ENCODE results near the gene MBD3L3. TPM values are rescaled to one million over a fixed set of nuclear protein-coding genes. Genes with fewer than 3 reads are reported as not detected.
A peak's percentile ranks its signal among the peaks of the same experiment; 100 is the strongest.

Gene MBD3L3
- total RNA-seq, 1 experiment from 2014 or later, result not detected

DNA sequence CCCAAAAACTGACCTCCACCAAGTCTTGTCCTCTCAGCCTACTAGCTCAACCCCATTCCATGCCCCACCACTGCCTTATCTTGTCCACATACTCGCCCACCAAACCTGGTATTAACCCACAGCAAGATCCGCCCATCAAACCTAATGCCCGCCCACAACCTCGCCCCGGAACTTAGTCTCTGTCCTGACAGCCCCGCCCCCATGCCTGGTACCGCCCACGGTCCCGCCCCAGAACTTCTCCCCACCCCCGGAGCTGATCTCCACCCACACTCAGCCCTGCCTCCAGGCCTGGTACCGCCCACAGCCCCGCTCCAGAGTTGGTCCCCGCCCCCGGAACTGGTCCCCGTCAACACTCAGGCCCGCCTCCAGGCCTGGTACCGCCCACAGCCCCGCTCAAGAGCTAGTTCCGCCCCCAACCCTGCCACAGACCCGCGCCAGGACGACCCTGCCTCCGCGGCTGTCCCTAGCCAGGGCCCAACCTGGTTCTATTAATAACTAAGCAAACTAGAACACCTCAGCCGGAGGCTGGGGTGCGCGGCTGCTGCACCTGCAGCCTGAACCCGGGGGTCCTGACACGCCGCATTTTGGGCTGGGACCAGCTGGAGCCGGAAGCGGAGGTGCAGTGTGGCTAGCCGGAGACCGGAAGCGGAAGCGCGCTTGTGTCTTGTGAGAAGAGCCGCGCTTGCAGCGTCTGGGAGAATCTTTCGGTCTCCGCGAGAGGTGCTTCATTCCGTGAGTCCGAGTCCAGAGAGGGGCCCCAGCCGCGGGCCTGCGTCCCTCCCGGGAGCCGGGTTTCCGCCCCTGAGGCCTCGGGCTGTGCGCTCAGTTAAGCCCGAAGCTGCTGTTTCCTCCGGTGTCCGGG, 10.8 kb upstream of the MBD3L3 start, which contains the start of gene ZNF557:
TSS of gene ZNF557 (plus strand) at position 662 of the 862 bp plus-strand sequence. CDS start 5,372 bp downstream, outside the sequence.
- BruUV-seq (replicated peaks), result no TSS peak
- peak within 1 kb of the TSS; percentile 52 for H3K27ac ChIP-seq (ENCODE audit: low read length)
- ATAC-seq, result peak; percentile 99
- ChIA-PET CTCF (interaction anchor here (0.5 to 0.6 kb wide), 2 partner anchors 438 to 648 kb away, joined by 3 read pairs; no protein-coding TSS in a partner anchor), POLR2A (ENCODE audit: unreplicated experiment) (interaction anchor here (0.5 to 1.2 kb wide), 7 partner anchors 30 to 730 kb away, joined by 3 to 28 read pairs (median 11); no protein-coding TSS in a partner anchor)
- peak within 1 kb of the TSS; percentile 85 for H3K9ac ChIP-seq (ENCODE audit: low read length)
- no peaks in the 10 kb centered on the region for H4K20me1 ChIP-seq (ENCODE audit: low read length)
- peaks cover 18% of the 10 kb centered on the region for H3K79me2 ChIP-seq (ENCODE audit: low read length)
- H3K36me3 ChIP-seq (ENCODE audit: low read depth, low read length), result peaks cover 24% of the 10 kb centered on the region
- peak; percentile 98 for DNase-seq
- H3K4me1 ChIP-seq (ENCODE audit: insufficient read depth, low read length), result peaks cover 6% of the 10 kb centered on the region; the same call in 1 of the 2 replicates
- intact Hi-C loops (cut with micrococcal nuclease), result no loop called here
- H3K9me2 ChIP-seq (replicated peaks; ENCODE audit: low read length), result no peaks in the 10 kb centered on the region
- H3K27me3 ChIP-seq (ENCODE audit: low read length), result no peaks in the 10 kb centered on the region
- no peak for TF ChIP-seq EZH2phosphoT487 (IDR thresholded peaks at IDR 0.05; ENCODE audit: borderline replicate concordance, low read length)
- TF ChIP-seq EZH2 (IDR thresholded peaks at IDR 0.05; ENCODE audit: low read length, unreplicated experiment), result no peak
- TF ChIP-seq, protein P1, sequence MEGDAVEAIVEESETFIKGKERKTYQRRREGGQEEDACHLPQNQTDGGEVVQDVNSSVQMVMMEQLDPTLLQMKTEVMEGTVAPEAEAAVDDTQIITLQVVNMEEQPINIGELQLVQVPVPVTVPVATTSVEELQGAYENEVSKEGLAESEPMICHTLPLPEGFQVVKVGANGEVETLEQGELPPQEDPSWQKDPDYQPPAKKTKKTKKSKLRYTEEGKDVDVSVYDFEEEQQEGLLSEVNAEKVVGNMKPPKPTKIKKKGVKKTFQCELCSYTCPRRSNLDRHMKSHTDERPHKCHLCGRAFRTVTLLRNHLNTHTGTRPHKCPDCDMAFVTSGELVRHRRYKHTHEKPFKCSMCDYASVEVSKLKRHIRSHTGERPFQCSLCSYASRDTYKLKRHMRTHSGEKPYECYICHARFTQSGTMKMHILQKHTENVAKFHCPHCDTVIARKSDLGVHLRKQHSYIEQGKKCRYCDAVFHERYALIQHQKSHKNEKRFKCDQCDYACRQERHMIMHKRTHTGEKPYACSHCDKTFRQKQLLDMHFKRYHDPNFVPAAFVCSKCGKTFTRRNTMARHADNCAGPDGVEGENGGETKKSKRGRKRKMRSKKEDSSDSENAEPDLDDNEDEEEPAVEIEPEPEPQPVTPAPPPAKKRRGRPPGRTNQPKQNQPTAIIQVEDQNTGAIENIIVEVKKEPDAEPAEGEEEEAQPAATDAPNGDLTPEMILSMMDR (conservative IDR thresholded peaks at IDR 0.05; ENCODE audit: low read depth, low read length), result no peak
- peak within 1 kb of the TSS; percentile 96 for H3K4me3 ChIP-seq (ENCODE audit: low read length)
- no peaks in the 10 kb centered on the region for H3F3A ChIP-seq (ENCODE audit: low read length, unreplicated experiment)
- no peaks in the 10 kb centered on the region for H3K9me3 ChIP-seq (ENCODE audit: low read length)
- H3K4me2 ChIP-seq (ENCODE audit: low read length), result peak within 1 kb of the TSS; percentile 95
- H2AFZ ChIP-seq (ENCODE audit: low read length), result peak within 1 kb of the TSS; percentile 85

DNA sequence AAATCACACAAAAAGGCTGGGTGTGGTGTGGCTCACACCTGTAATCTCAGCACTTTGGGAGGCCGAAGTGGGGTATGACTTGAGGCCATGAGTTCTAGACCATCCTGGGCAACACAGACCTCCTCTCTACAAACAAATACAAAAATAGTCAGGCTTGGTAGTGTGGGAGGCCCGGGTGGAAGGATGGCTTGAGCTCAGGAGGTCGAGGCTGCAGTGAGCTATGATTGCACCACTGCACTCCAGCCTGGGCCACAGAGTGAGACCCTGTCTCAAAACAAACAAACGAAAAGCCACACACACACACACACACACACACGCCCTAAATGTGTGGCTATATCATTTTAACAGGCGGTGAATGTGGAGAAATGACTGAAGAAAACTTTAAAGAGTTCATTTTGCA, 10.1 kb upstream of the MBD3L3 start:
- DNase-seq (no peak), ATAC-seq (no peak)
- TF ChIP-seq EZH2phosphoT487 (IDR thresholded peaks at IDR 0.05; ENCODE audit: borderline replicate concordance, low read length) (no peak), EZH2 (IDR thresholded peaks at IDR 0.05; ENCODE audit: low read length, unreplicated experiment) (no peak)
- TF ChIP-seq, protein P1 (conservative IDR thresholded peaks at IDR 0.05; ENCODE audit: low read depth, low read length), result no peak
- Histone ChIP-seq H3K79me2 (ENCODE audit: low read length) (peaks cover 18% of the 10 kb centered on the region), H3K27ac (ENCODE audit: low read length) (no peak overlapping the region), H3K4me2 (ENCODE audit: low read length) (peak overlapping the region; percentile 29), H3K36me3 (ENCODE audit: low read depth, low read length) (peaks cover 19% of the 10 kb centered on the region), H3K9ac (ENCODE audit: low read length) (no peak overlapping the region), H4K20me1 (ENCODE audit: low read length) (no peaks in the 10 kb centered on the region), H3K4me1 (ENCODE audit: insufficient read depth, low read length) (peaks cover 6% of the 10 kb centered on the region; the same call in 1 of the 2 replicates), H3K4me3 (ENCODE audit: low read length) (peak overlapping the region; percentile 33; the same call in 1 of the 2 replicates), H3K27me3 (ENCODE audit: low read length) (no peaks in the 10 kb centered on the region), H3K9me3 (ENCODE audit: low read length) (no peaks in the 10 kb centered on the region), H3K9me2 (replicated peaks; ENCODE audit: low read length) (no peaks in the 10 kb centered on the region), H3F3A (ENCODE audit: low read length, unreplicated experiment) (no peaks in the 10 kb centered on the region), H2AFZ (ENCODE audit: low read length) (peak overlapping the region; percentile 62)
- intact Hi-C loops (cut with micrococcal nuclease), result no loop called here
- ChIA-PET CTCF (no interaction called here), POLR2A (ENCODE audit: unreplicated experiment) (interaction anchor here (0.7 to 1.2 kb wide), 3 partner anchors 31 to 731 kb away, joined by 7 to 16 read pairs (median 10); no protein-coding TSS in a partner anchor)
- no TSS peak for BruUV-seq (replicated peaks)
